GM12891 (cell line): ENCODE measurements around the gene AGAP5.
"Not testable (repeated sequence)": the region's sequence is repeated elsewhere in the genome, so short reads cannot be mapped to it uniquely, and the experiment has no call there.

Experiments used
- POLR2A ChIP-seq: IDR thresholded peaks from 2 replicates; pipeline ENCODE4 v1.6.1; 2011; ENCODE audit warnings: low read depth, low read length, control low read depth
- POLR2AphosphoS5 ChIP-seq: IDR thresholded peaks from 2 replicates; pipeline ENCODE4 v1.6.1; 2011; ENCODE audit warnings: low read depth, low read length, control low read depth
- TAF1 ChIP-seq: IDR thresholded peaks from 2 replicates; pipeline ENCODE4 v1.6.1; 2011; ENCODE audit warnings: low read depth, low read length, control low read depth

- TF ChIP-seq POLR2A, POLR2AphosphoS5, TAF1: not testable (repeated sequence)
These were observed 33.5 kb downstream of the AGAP5 start for GRCh38 chr10:73664156-73665040.
